NCI-H748 (cell line): Measurements from ENCODE around the gene PEX13.
"Not testable (repeated sequence)": the region's sequence is repeated elsewhere in the genome, so short reads cannot be mapped to it uniquely, and the experiment has no call there.

Source experiments
- DNase-seq: peaks from one replicate; lab custom pipeline; 2025; ENCODE audit not compliant: unreplicated experiment; lab: John Stamatoyannopoulos, UW

The PEX13 gene, protein sequence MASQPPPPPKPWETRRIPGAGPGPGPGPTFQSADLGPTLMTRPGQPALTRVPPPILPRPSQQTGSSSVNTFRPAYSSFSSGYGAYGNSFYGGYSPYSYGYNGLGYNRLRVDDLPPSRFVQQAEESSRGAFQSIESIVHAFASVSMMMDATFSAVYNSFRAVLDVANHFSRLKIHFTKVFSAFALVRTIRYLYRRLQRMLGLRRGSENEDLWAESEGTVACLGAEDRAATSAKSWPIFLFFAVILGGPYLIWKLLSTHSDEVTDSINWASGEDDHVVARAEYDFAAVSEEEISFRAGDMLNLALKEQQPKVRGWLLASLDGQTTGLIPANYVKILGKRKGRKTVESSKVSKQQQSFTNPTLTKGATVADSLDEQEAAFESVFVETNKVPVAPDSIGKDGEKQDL

DNA sequence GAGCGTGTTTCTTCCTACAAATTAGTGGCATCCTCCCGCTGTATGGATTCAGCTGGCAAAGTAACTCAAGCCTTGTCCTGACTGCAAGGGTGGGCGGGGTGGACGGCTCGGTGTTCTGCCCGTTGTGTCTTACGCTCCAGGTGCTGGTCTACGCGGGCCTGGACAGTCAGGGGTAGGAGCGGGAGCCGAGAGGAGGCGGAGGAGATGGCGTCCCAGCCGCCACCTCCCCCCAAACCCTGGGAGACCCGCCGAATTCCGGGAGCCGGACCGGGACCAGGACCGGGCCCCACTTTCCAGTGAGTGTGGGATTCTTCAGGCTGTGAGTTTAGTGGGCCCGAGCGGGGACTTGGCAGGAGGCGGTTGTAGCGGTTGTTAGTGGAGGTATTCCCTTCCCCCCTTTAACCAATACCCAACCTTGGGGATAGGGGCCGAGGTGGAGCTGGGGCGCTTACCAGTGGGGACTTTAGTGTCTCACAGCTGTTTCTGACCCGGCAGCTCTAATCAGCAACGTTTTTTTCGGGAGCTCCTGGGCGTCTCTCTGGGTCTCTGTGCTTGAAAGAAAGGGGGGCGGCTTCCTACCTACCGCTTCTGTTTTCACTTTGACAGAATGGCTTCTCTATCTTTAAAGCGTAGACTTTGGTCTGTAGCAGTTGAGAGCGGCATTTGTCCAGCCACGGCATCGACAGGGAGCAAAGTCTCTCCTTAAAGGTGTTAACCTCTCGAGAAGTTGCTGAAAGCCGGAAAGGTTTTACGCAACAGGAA is at the start of gene PEX13, which contains the start of gene PUS10:
Gene PEX13, plus strand, starts transcription at position 165 of the 762 bp plus-strand sequence. Its CDS starts 40 bp downstream, at position 205.
Gene PUS10, minus strand, starts transcription at position 700 of the 762 bp plus-strand sequence. CDS start 6,365 bp downstream, outside the sequence.
- DNase-seq: peak; percentile 84

DNA sequence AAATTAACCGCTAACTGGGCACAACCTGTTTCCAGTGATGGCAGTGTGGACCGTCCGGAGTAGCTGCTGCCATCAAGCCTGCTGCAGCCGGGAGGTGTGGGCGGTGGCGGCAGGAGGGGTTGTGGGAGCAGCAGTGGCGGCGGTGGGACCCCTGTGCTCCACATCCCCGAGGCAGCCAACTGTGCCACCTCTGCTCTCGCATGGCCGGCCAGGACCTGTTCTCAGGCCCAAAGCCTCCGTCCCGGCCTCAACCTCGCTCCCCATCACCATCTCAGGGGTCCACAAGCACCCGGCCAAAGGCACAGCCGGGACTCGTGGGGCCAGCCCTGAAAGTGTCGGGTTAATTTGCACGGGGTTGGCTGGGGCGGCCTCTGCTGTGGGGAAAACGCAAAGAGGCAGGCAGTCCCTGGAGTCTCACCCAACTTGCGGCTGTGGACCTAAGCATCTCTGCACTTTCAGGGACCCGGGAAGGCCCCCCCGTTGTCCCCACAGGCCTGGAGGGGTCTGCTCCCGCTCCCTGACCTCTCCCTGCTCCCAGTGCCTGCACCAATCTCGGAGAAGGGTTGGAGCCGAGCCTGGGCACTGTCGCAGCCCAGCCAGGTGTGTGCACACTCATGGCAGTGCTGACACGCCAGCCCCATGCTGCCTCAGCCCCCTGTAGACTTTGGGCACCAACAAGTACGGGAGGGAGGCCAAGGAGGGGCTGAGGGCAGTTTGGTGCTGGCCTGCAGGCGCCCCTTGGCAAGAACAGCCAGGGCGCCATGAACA is 44.4 kb upstream of the PEX13 start:
- no peak for DNase-seq

DNA sequence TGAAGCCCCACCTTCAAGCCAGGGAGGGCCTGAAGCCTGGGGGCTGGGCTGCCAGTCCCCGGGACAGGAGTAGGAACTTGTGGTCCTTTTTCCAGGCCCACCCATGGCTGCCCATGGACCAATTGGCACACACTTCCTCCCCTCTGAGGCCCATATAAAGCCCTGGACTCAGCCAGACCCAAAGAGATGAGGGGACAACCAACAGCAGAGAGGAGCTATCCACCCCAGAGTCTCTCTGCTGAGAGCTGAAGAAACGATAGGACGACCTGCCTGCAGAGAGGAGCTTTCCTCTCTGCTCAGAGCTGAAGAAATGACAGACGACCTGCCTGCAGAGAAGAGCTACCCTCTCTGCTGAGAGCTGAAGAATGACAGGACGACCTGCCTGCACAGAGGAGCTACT is 43.8 kb upstream of the PEX13 start:
- no peak for DNase-seq

DNA sequence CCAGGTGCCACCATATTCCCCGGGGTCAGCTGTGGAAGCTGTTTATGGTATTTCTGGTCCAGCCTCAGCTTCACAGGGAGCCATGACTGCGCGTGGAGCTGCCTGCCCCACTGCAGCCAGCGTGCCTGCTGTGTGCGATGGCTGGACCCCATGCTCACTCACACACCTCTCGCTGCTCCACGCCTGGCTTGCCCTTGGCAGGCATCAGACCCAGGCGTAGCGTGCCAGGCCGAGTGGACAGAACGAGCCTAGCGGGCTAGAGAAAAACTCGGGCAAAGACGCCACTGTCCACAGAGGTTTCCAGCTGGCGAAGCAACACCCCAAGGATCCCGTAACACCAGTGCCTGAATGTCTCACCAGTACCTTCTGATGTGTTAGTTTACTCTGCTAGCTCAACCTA is 42.9 kb upstream of the PEX13 start:
- no peak for DNase-seq

DNA sequence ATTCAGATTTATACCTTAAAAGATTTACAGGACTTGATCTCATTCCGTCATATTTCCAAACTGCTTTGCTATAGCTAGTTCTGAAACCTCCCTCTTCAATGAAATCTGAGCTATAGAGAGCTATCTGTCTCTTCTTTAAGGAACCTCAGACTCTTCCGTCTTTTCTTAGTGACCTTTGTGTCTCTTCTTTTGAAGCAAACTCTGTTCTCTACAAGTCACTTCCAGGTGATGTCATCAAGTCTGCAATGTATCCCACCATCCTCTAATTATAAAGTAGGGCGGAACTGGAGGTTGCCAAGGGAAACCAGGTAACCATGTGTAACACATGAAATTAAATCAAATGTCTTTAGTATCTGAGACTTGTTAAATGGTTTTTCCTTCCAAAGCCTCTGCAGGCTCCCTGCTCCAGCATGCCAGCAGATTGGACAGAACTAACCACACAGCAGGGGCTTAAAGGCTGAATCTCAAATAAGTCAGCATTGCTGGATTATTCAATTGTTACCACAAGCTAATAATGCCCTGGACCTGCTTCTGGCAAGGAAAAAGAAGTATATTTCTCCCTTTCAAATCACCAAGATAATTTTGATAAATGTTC is 41.2 kb upstream of the PEX13 start:
- no peak for DNase-seq

DNA sequence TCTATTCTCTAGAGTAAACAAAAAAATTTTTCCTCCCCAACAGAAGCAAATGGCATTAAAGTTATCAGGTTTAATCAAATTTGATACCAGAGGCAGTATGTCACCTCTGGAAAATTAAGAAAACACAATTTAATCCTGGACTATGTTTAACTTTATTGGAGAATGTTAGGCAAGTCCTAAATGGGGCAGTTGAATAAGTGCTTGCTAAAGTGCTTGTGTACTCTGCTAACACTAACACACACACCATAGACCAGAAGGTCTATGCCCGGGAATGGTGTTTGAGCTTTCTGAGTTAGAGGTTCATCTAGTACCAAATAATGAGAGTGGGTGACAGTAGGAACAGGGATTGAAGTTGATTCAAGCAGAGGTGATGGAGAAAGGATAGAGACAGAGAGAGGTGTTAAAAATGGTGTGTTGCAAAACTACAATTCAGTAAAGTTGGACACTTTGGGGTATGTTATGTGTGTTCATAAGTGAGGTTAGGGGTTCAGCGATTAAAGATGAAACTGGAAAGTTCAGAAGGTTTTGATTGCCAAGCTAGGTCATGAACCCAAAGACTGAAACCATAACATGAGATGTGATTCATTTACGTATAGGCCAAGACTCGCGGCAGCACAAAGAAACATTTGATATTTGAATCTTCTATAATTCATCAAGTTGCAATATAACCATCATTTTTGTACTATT is 40.5 kb upstream of the PEX13 start:
- DNase-seq: no peak

DNA sequence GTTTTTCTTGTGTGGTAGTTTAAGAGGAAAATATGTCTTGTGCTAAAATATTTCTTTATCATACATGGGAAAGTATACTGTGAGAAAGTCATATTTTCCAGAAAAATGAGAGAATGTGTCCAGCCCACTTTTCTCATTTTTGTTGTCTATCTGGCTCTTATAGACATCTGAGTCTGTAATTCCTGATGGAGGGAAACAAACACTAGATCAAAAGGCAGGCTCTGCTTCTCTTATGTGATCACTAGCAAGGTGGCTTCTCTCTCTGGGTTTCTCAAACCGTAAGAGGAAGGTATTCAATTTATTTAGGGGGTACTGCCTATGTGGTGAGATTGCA is 40.0 kb upstream of the PEX13 start:
- DNase-seq: no peak

DNA sequence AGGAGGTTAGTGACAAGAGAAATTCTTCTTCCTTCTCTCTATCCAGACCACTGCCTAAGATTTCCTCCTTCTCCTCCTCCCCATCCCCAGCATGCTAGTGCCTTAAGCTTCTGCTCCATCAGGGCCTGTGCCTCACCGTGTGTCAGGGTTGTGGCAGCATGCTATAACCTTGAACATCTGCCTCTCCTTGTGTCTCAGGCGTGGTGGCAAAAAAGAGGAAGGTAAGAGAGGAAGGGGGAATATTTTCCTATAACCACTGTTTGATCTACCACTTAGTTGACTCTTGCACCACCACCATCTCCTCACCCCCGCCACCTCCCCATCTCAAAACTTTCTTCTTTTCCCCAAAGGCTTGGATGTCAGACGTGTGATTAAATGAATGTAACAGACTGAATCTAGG is 38.3 kb upstream of the PEX13 start:
- DNase-seq: no peak

DNA sequence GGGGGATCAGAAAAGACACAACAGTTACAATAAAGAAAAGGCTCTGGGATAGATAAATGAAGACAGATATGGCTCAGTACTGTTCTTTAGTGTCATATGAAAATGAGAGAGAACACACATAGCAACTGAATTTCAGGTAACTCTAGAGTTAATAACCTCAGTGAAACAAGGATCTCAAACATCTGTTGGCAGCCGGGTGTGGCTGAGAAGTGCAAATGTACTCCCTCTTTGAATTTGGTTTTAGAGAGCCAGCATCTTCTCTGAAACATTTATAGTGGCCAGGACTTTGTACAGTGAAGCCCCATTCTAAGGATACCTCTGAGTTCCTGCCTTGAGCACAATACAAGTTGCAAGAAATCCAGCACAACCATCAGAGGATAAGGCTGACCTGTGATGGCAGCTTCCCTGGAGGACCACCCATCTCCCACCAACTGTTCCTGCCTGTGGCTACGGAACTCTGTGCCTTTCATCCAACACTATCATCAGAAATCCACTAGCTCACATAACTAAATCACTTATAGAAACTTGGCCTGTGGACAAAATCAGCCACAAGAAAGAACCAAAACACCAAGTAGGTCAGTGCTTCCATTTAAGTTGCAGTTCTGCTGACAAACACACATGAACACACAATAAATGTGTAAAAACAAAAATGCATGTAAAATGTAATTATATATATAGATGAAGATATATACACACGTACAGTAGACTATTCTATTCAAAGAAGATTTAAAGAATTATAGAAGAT is 37.3 kb upstream of the PEX13 start:
- no peak for DNase-seq

DNA sequence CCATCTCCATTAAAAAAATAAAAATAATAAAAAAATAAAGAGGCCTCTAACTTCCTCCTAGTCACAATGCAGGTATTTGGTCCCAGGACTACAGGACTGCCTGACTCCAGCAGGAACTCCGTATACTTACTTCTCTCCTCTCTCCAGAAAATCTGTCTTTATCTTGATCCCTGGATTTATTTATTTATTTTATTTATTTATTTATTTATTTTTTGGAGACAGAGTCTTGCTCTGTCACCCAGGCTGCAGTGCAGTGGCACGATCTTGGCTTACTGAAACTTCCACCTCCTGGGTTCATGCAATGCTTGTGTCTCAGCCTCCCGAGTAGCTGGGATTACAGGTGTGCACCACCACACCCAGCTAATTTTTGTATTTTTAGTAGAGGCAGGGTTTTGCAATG is 35.5 kb upstream of the PEX13 start:
- DNase-seq: not testable (repeated sequence)

DNA sequence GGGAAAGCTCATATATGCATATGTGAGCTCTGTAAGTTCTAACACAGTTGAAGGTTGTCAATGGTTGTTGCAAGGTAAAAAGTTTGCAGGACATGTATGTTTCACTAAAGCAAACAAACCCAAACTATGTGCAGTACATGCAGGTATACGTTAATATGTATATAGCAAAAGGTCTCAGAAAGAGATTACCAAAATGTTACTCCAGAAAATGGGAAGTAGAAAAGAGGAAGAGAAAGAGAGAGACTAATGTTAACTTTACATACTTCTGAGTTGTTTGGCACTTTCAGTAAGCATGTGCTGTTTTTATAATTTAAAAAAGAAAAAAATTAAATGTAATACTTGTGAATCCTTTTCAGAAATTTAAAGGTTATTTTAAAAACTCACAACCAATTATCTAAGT is 32.8 kb upstream of the PEX13 start:
- no peak for DNase-seq

DNA sequence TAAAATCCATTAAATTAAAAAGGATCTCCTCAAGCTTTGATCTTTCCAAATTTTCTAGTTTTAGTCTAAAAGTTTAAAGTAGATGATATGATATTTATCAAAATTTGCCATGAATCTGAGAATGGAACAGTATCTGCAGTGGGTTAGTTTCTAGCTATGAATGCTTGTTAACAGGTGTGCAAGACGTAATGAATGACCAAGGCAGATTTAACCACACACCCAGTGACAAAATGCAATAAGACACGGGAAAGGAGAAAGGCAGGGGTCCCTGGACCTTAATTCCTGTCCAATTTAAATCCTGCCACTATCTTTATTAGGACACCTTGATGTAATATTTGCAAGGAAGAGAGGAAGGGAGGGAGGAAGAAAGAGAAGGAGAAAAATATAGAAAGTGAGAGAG is 30.5 kb upstream of the PEX13 start:
- DNase-seq: no peak

DNA sequence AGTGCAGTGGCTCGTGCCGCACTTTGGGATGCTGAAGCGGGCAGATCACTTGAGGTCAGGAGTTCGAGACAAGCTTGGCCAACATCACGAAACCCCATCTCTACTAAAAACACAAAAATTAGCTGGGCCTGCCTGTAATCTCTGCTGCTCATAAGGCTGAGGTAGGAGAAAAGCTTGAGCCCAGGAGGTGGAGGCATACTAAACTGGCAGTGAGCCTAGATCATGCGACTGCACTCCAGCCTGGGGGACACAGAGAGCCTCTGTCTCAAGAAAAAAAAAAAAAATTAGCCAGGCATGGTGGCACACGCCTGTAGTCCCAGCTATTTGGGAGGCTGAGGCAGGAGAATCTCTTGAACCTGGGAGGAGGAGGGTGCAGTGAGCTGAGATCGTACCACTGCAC is 29.9 kb upstream of the PEX13 start:
- DNase-seq: not testable (repeated sequence)

DNA sequence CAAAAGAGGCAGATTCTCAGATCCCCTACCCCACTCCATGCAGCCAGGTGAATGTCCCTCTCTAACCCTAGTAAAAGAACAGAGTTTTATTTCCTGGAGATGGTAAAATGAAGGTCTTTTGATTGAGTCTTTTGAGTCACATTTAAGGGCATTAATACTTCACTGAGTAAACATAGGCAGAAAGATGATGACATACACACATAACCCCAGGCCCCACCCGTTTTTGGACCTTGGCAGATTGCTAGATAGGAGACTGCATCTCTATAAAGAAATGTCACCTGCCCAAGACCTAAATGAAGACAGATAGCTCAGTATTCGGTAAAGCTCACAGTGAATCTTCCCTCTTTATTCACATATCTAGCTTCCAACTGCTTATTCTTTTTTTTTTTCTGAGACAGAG is 28.3 kb upstream of the PEX13 start:
- no peak for DNase-seq

DNA sequence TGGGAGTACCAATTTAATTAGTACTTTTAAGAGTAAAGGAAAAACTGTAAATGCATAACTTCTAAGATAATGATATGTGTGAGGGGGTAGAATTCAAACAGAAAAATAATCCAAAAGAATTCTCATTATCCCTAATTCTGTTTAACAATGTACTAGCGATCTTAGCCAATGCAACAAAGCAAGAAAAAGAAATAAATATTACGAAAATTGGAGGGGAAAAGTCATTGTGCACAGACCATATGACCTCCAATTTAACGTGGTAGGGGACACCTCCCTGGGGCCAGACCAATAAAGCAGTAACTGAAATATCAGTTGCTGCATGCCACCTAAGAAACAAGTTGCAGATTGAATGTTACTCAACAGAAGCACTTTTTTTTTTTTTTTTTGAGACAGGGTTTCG is 25.9 kb upstream of the PEX13 start:
- DNase-seq: no peak

DNA sequence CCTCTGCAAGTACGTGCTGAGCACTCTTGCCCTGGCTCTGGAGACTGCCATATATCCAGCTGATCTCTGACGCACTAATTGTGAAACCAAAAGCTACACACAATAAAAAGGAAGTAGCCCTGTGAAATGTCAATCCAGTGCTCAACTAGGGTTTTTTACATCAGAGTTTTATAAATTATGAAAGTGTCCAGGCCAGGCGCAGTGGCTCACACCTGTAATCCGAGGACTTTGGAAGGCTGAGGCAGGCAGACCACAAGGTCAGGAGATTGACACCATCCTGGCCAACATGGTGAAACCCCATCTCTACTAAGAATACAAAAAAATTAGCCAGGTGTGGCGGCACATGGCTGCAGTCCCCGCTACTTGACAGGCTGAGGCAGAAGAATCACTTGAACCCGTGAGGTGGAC is 24.5 kb upstream of the PEX13 start:
- DNase-seq: no peak

DNA sequence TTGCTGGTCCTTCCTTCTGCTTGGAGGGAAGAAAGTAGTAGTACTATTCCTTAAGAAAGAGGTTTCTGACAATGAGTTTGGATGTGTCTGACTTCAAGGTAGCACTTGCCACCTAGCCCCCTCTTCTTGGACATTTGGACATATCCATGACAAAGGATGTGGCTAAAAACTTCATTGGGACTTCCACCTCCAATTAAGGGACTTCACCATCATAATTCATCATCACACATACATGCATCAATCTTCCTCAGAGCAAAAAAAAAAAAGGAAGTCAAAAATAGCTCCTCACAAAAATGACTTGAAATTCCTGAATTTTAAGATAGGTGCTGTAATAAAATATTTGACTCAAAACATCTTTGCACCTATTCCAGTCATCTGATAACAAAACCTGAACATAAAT is 23.4 kb upstream of the PEX13 start:
- no peak for DNase-seq

DNA sequence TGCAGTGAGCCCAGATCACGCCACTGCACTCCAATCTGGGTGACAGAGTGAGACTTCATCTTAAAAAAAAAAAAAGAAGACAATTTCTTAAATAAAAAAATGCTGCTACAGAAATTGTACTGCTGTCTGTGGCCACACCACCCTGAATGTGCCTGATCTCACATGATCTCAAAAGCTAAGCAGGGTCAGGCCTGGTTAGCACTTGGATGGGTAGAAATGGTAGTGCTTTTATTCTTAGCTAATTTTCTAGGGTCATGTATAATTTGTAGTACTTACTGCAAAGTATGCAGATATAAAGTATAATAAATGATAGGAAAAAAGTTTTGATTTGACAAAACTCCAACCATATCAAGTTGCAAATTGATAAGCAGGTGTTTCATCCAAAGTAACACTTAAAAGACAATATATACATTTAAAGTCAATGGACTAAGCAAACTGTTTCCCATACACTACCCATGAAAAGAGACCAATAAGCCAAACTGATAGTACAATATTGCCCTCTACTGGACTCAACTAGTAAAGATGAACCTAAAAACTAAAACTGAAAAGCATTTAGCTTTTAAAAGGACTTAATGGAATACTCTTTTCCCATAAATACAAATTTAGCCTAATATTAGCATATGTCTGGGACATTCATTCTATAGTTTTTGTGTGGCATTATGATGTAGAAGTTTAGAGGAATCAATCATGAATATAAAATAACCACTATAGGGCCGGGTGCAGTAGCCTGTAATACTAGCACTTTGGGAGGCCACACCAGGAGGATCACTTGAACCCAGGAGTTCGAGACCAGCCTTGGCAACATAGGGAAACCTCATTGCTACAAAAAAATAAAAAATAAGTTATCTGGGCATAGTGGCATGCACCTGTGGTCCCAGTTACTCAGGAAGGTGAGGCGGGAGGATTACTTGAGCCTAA is 18.6 kb upstream of the PEX13 start:
- peak; percentile 31 for DNase-seq

DNA sequence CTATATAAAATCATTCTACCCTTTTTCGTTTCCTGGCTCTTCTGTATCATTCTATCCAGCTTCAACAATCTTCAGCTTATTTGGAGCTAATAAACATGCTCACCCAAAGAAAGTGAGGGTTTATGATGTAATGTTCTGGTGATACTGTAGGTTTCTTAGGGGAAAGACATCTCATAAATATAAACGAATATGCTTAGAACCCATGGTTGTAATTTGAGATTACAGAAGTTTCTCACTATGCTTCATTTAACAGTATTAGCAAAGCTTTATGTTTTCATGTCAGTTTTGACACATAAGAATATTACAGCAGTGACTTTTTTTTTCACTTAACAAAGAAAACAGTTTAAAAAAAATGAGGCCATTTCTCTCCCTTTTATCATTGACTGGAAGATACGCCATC is 11.8 kb upstream of the PEX13 start:
- no peak for DNase-seq
